ENCODE measurements around the gene BRD9. TPM values are rescaled to one million over a fixed set of nuclear protein-coding genes. Genes with fewer than 3 reads are reported as not detected.

Gene BRD9
- polyA plus RNA-seq, 1 donor (not counting 4 experiments of a cell fraction or from before 2014, with no cell fraction given) = 10.1 TPM

- no peak overlapping the region for H3K27ac ChIP-seq (ENCODE audit: control insufficient read depth, insufficient read depth, low read length)
- TF ChIP-seq EZH2 (IDR thresholded peaks at IDR 0.05; ENCODE audit: low read length) (no peak), CTCF (optimal IDR thresholded peaks at IDR 0.05 in 1 of 3, IDR thresholded peaks at IDR 0.05 in 1 of 3, conservative IDR thresholded peaks at IDR 0.05 in 1 of 3; ENCODE audit: extremely low read depth in 1 of 3, insufficient read depth in 2 of 3, low read length in 3 of 3) (no peak)
- no peaks in the 10 kb centered on the region for H3K36me3 ChIP-seq (ENCODE audit: control insufficient read depth in 2 of 2, extremely low read depth in 1 of 2, insufficient read depth in 2 of 2, low read length in 2 of 2)
- H2AFZ ChIP-seq (ENCODE audit: control insufficient read depth, low read length) = no peak overlapping the region
- H3K9me1 ChIP-seq (ENCODE audit: control insufficient read depth, extremely low read depth, insufficient read depth, low read length) = no peaks in the 10 kb centered on the region
- no peaks in the 10 kb centered on the region for H3K4me1 ChIP-seq (ENCODE audit: control insufficient read depth, extremely low read depth, insufficient read depth, low read length)
- no peaks in the 10 kb centered on the region for H4K20me1 ChIP-seq (ENCODE audit: control insufficient read depth, extremely low read depth, insufficient read depth, low read length)
- H3K79me2 ChIP-seq (ENCODE audit: control insufficient read depth, insufficient read depth, low read length) = no peaks in the 10 kb centered on the region
- H3K4me3 ChIP-seq (ENCODE audit: control insufficient read depth in 2 of 3, extremely low read depth in 1 of 3, insufficient read depth in 2 of 3, low read depth in 1 of 3, low read length in 3 of 3) = no peak overlapping the region
- H3K9ac ChIP-seq (ENCODE audit: control insufficient read depth, extremely low read depth, insufficient read depth, low read length) = no peak overlapping the region
- peaks cover 13% of the 10 kb centered on the region for H3K27me3 ChIP-seq (ENCODE audit: control insufficient read depth, extremely low read depth, insufficient read depth, low read length)
- FAIRE-seq (no peak), DNase-seq (ENCODE audit: low read depth, low spot score) (no peak)
- no peaks in the 10 kb centered on the region for H3K9me3 ChIP-seq (ENCODE audit: control insufficient read depth, low read depth, low read length)
- dilution Hi-C loops (cut with MboI; ENCODE audit: extremely low pct_ligation_motif_present, low sequenced_read_pairs) = no loop called here
- no peak overlapping the region for H3K4me2 ChIP-seq (ENCODE audit: control insufficient read depth, extremely low read depth, insufficient read depth, low read depth, low read length)
Observed at GRCh38 chr5:931570-932145, 39.1 kb upstream of the BRD9 start.

- H3K9me1 ChIP-seq (ENCODE audit: control insufficient read depth, extremely low read depth, insufficient read depth, low read length) = no peaks in the 10 kb centered on the region
- no peak for DNase-seq (ENCODE audit: low read depth, low spot score)
- H3K36me3 ChIP-seq (ENCODE audit: control insufficient read depth in 2 of 2, extremely low read depth in 1 of 2, insufficient read depth in 2 of 2, low read length in 2 of 2) = no peaks in the 10 kb centered on the region
- H4K20me1 ChIP-seq (ENCODE audit: control insufficient read depth, extremely low read depth, insufficient read depth, low read length) = no peaks in the 10 kb centered on the region
- FAIRE-seq = no peak
- dilution Hi-C loops (cut with MboI; ENCODE audit: extremely low pct_ligation_motif_present, low sequenced_read_pairs) = no loop called here
- H2AFZ ChIP-seq (ENCODE audit: control insufficient read depth, low read length) = no peak overlapping the region
- H3K4me2 ChIP-seq (ENCODE audit: control insufficient read depth, extremely low read depth, insufficient read depth, low read depth, low read length) = no peak overlapping the region
- H3K9ac ChIP-seq (ENCODE audit: control insufficient read depth, extremely low read depth, insufficient read depth, low read length) = no peak overlapping the region
- no peak overlapping the region for H3K4me3 ChIP-seq (ENCODE audit: control insufficient read depth in 2 of 3, extremely low read depth in 1 of 3, insufficient read depth in 2 of 3, low read depth in 1 of 3, low read length in 3 of 3)
- H3K4me1 ChIP-seq (ENCODE audit: control insufficient read depth, extremely low read depth, insufficient read depth, low read length) = no peaks in the 10 kb centered on the region
- no peaks in the 10 kb centered on the region for H3K9me3 ChIP-seq (ENCODE audit: control insufficient read depth, low read depth, low read length)
- H3K27ac ChIP-seq (ENCODE audit: control insufficient read depth, insufficient read depth, low read length) = no peak overlapping the region
- H3K27me3 ChIP-seq (ENCODE audit: control insufficient read depth, extremely low read depth, insufficient read depth, low read length) = peaks cover 21% of the 10 kb centered on the region
- H3K79me2 ChIP-seq (ENCODE audit: control insufficient read depth, insufficient read depth, low read length) = no peaks in the 10 kb centered on the region
- no peak for TF ChIP-seq EZH2 (IDR thresholded peaks at IDR 0.05; ENCODE audit: low read length)
- TF ChIP-seq CTCF (optimal IDR thresholded peaks at IDR 0.05 in 1 of 3, IDR thresholded peaks at IDR 0.05 in 1 of 3, conservative IDR thresholded peaks at IDR 0.05 in 1 of 3; ENCODE audit: extremely low read depth in 1 of 3, insufficient read depth in 2 of 3, low read length in 3 of 3) = no peak
Observed at GRCh38 chr5:930866-931265, 38.3 kb upstream of the BRD9 start.
